IPS DF 6.9 (cell line): Measurements from ENCODE around the gene B3GALT6.
A peak's percentile ranks its signal among the peaks of the same experiment; 100 is the strongest.

Source experiments
- DNase-seq: peaks from one replicate; pipeline ENCODE4 v3.0.0-alpha.2; 2013; ENCODE audit warnings: low read depth, low spot score
- H3K27ac ChIP-seq: one replicate; pipeline ENCODE4 v1.5.1; 2013; ENCODE audit warnings: low read length, control low read depth
- H3K27me3 ChIP-seq: 2 replicates; pipeline ENCODE4 v1.6.1; 2013; ENCODE audit warnings: mild to moderate bottlenecking, low read length; ENCODE audit not compliant: control insufficient read depth, insufficient read depth
- H3K36me3 ChIP-seq: 2 replicates; pipeline ENCODE4 v1.6.1; 2013; ENCODE audit warnings: low read length; ENCODE audit not compliant: control insufficient read depth, insufficient read depth
- H3K4me1 ChIP-seq: 2 replicates; pipeline ENCODE4 v1.6.1; 2013; ENCODE audit warnings: low read length; ENCODE audit not compliant: control insufficient read depth, insufficient read depth
- H3K4me3 ChIP-seq: 2 replicates; pipeline ENCODE4 v1.5.1; 2013; ENCODE audit warnings: mild to moderate bottlenecking, low read length
- H3K9me3 ChIP-seq: 2 replicates; pipeline ENCODE4 v1.6.1; 2013; ENCODE audit warnings: low read length, inconsistent platforms; ENCODE audit not compliant: control insufficient read depth, insufficient read depth
- whole genome bisulfite sequencing: extraction: QIAGEN DNeasy Blood & Tissue Kit; methylation state at CpG from one replicate; pipeline ENCODE4 v1.1.7; 2013; ENCODE audit warnings: mixed read lengths, missing lambda C conversion rate; ENCODE audit not compliant: insufficient read length, insufficient coverage; 5-methylcytosine and 5-hydroxymethylcytosine counted together

The B3GALT6 gene

DNA sequence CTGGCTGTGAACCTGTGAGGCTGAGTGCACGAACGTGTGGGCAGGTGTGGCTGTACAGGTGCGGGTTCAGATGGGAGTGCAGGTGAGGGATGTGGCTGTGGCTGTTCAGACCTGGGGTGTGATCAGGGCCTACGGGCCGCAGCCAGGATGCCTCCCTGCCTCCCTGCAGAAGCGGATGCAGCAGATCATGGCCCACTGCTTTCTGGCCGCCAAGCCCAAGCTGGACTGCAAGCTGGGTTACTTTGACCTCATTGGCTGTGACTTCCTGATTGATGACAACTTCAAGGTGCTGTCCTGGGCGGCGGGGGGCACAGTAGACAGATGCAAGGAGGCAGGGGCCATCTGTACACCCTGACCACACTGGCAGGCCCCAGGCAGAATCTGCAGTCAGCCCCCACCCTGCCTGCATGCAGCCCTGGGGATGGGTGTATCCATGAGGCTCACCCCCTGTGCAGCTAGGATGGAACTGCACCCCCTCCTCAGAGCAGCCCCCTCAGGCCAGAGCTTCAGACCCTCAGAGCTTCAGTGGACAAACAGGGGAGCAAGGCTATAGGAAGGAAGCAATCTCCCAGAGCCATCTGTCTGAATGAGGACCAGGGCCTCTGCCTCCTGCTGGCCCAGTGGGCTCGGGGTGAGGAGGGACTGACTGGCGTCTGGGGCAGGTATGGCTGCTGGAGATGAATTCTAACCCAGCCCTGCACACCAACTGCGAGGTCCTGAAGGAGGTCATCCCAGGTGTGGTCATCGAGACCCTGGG lies 35.4 kb upstream of the B3GALT6 start:
- no peak overlapping the region for H3K4me3 ChIP-seq

GRCh38 chr1:1197188-1197500 lies 34.9 kb upstream of the B3GALT6 start:
- Histone ChIP-seq H3K4me1 (peaks cover 3% of the 10 kb centered on the region; the same call in 1 of the 2 replicates), H3K27ac (no peak overlapping the region), H3K27me3 (no peaks in the 10 kb centered on the region), H3K4me3 (no peak overlapping the region), H3K9me3 (no peaks in the 10 kb centered on the region), H3K36me3 (no peaks in the 10 kb centered on the region)
- no CpG with 5 or more reads among the region's 8 CpGs for WGBS
- DNase-seq, result no peak

More for the DNA sequence above, 35.4 kb upstream of the B3GALT6 start:
- no CpG with 5 or more reads among the region's 13 CpGs for WGBS
- no peak overlapping the region for H3K27ac ChIP-seq
- no peaks in the 10 kb centered on the region for H3K36me3 ChIP-seq
- no peak for DNase-seq
- no peaks in the 10 kb centered on the region for H3K27me3 ChIP-seq
- peaks cover 3% of the 10 kb centered on the region; the same call in 1 of the 2 replicates for H3K4me1 ChIP-seq
- H3K9me3 ChIP-seq, result no peaks in the 10 kb centered on the region

DNA sequence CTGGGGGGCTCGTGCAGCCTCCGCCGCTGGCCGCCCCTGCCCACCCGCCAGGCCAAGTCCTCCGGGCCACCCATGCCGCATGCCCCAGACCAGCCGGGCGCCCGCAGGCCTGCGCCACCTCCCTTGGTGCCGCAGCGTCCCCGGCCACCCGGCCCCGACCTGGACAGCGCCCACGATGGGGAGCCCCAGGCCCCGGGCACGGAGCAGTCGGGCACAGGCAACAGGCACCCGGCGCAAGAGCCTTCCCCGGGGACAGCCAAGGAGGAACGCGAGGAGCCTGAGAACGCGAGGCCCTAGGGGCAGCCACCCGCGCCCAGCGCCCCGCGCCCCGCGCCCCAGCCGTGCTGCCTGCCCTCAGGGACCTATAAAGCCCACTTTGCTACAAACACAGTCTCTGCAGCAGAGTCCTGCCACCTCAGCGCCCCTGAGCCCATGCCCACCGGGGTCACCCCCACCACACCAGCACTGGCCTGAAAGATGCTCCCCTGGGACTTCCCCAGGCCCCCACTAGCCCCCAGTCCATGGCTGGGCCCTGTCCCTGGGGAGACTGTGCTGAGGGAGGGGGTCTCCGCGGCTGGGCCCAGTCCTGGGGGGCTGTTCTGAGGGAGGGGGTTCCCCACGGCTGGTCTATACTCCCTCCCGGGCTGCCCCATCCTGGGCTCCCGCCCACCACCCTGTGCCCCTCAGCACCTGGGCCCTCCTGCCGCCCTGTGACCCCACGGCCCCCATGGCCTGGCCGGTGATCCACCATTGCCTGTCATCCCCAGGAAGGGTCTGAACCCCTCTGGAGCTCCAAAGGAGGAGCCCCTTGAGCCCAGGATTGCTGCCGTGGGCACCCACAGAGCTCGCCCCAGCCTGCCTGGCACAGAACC lies 34.2 kb upstream of the B3GALT6 start:
- DNase-seq, result no peak
- Histone ChIP-seq H3K9me3 (no peaks in the 10 kb centered on the region), H3K36me3 (no peaks in the 10 kb centered on the region), H3K27me3 (no peaks in the 10 kb centered on the region), H3K4me1 (peaks cover 3% of the 10 kb centered on the region; the same call in 1 of the 2 replicates), H3K27ac (no peak overlapping the region), H3K4me3 (no peak overlapping the region)
- WGBS, result no CpG with 5 or more reads among the region's 48 CpGs

DNA sequence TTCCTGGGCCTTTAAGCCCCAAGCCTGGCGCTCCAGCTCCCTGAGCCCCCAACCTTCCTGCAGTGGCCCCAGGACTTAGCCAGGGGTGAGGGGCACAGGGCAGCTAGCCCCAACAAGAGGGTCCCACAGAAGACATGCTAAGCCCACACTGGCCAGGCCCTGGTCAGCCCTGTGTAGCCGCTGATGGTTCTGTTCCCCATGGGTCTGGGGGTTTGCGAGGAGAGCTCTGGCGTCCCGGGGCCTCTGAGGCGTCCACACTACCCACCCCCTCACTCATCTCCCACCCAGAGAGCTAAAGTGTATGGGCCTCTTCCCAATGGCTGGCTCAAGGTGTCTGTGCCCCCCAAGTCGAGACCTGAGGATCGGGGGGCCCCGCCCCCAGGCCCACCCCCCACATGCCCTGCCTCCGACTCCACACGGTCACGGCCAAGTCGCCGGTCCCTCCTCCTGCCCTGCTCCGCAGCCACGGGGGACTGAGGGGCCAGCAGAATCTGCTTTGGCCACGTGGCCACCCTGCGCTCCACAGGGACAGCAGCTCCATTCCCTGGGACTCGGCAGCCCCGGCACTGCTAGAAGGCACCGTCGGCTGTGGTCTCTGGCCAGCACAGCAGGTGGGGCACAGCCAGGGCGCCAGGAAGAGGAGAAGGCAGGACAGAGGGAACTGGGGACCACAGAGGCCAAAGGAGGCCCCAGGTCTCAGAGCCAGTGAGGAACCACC lies 33.5 kb upstream of the B3GALT6 start:
- Histone ChIP-seq H3K4me3 (no peak overlapping the region), H3K27ac (no peak overlapping the region), H3K36me3 (no peaks in the 10 kb centered on the region), H3K9me3 (no peaks in the 10 kb centered on the region), H3K4me1 (peaks cover 3% of the 10 kb centered on the region; the same call in 1 of the 2 replicates), H3K27me3 (no peaks in the 10 kb centered on the region)
- no peak for DNase-seq
- no CpG with 5 or more reads among the region's 23 CpGs for WGBS

GRCh38 chr1:1199141-1199960 lies 32.7 kb upstream of the B3GALT6 start:
- no peaks in the 10 kb centered on the region for H3K27me3 ChIP-seq
- no peaks in the 10 kb centered on the region for H3K36me3 ChIP-seq
- DNase-seq, result no peak
- no peaks in the 10 kb centered on the region for H3K9me3 ChIP-seq
- WGBS, result no CpG with 5 or more reads among the region's 22 CpGs
- peaks cover 3% of the 10 kb centered on the region; the same call in 1 of the 2 replicates for H3K4me1 ChIP-seq
- no peak overlapping the region for H3K27ac ChIP-seq
- no peak overlapping the region for H3K4me3 ChIP-seq

DNA sequence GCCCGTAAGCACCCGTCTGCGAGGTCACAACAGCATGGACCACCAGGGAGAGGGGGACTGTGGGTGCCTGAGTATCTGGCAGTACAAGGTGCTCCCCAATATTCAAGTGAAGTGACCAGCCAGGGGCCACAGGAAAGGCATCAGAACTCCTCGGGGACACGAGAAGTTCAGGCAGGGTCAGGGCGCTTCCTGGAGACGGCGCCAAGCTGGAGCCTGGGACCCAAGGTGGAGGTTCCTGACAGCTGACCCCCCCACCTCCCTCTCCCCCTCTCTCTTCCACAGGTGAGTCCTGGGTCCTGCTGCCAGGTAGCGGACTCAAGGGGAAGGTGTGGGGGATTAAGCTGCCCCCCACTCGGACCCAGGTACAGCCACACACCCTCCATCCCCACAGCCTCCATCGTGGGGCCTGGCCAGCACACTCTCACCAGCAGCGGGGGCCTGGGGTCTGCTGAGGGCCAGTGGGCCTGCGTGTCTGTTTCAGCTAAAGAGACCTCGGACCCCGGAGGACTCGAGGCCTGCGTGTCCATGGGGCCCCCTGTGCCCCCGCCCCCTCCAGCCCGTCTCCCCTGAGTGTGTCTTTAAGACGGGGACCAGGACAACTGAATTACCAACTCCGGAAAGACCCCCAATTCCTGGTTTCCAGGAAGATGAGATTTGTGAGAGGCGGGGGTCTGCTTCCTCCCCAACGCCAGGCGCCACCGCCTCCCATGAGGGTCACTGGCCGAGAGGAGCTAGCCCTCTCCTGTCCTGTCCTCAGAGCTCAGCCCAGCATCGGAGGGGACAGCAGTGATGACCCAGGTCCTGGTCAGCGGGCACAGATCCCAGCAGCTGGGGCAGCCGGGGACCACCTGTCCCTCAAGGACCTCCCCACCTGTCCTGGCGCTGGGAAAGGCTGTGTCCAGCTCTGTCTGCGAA lies 31.8 kb upstream of the B3GALT6 start:
- no peaks in the 10 kb centered on the region for H3K36me3 ChIP-seq
- H3K4me1 ChIP-seq, result peaks cover 3% of the 10 kb centered on the region; the same call in 1 of the 2 replicates
- no peaks in the 10 kb centered on the region for H3K9me3 ChIP-seq
- no peak overlapping the region; the same call in 1 of the 2 replicates for H3K4me3 ChIP-seq
- H3K27ac ChIP-seq, result no peak overlapping the region
- H3K27me3 ChIP-seq, result no peaks in the 10 kb centered on the region
- DNase-seq, result no peak
- WGBS, result no CpG with 5 or more reads among the region's 31 CpGs

- Histone ChIP-seq H3K4me1 (peaks cover 8% of the 10 kb centered on the region), H3K4me3 (peak overlapping the region; percentile 66), H3K9me3 (no peaks in the 10 kb centered on the region), H3K27ac (no peak overlapping the region), H3K27me3 (no peaks in the 10 kb centered on the region; the same call in 1 of the 2 replicates), H3K36me3 (no peaks in the 10 kb centered on the region; the same call in 1 of the 2 replicates)
- no peak for DNase-seq
- WGBS, result no CpG with 5 or more reads among the region's 109 CpGs
Observed at GRCh38 chr1:1200876-1201810, 30.9 kb upstream of the B3GALT6 start.

DNA sequence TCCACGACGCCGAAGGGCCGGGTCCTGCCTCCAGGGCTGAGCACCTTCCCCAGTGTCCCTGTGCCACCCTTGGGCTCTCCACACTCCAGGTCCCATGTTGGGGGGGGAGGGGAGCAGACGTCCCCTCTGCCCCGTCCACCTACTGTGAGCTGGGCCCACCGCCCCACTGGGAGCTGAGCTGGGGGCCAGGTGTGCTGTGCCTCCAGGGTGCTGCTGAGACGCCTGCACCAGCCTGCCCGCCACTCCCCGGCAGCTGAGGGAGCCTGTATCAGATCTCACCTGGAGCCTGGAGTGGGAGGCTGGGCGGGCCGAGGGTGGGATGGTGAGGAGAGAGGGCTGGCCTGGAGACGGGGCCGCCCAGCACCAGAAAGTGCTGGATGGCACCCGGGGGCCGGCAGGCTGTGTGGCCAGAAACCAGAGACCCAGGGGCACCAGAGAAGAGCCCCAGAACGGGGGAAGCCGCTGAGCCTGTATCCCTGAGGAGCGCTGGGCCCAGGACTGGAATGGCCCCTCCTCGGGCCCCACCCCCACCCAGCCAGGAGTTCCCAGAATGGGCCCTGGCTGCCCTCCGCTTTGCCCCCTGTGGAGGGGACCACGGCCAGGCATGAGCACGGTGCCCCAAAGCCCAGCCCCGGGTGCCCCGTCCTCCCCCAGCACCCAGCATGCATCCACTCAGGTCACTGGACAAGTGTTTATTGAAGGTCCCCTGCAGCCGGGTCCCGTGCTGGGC lies 29.0 kb upstream of the B3GALT6 start:
- no peak for DNase-seq
- no peaks in the 10 kb centered on the region; the same call in 1 of the 2 replicates for H3K27me3 ChIP-seq
- H3K4me3 ChIP-seq, result no peak overlapping the region
- H3K36me3 ChIP-seq, result no peaks in the 10 kb centered on the region; the same call in 1 of the 2 replicates
- no peak overlapping the region for H3K27ac ChIP-seq
- H3K9me3 ChIP-seq, result no peaks in the 10 kb centered on the region
- WGBS, result no CpG with 5 or more reads among the region's 27 CpGs
- H3K4me1 ChIP-seq, result peaks cover 10% of the 10 kb centered on the region
